DMS114 treated with DMSO at 0.1 percent for 48 hours (cell line): ENCODE results near the gene GPHN.

ENCODE experiments used
- DNase-seq: peaks from one replicate; lab custom pipeline; 2025; ENCODE audit not compliant: unreplicated experiment; lab: John Stamatoyannopoulos, UW

The GPHN gene

DNA sequence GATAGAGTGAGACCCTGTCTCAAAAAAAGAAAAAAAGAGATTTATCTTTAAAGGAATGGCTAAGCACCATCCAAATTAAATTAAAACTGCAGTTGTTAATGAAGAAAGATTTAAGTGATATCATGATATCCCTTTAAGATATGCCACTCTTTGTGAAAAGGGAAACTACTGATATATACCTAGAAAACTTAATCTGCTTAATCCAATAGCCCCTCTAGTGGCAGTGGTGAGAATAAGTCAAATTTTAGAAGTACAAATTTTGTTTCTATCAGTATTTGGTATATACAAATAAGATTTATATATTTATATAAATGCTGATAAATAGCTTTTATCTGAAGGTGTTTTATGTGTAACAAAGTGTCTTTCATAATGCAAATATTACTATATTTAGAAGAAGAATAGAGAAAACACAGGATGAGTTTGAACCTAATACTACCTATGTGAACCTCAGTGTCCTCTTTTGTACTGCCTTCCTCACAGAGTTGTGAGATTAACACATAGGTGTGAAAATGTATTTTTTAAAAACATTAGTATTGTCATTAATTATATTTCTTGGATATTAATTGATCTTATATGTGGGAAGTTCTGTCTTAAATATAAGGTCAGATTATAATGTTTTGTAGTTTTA is 629.9 kb downstream of the GPHN start:
- no peak for DNase-seq

DNA sequence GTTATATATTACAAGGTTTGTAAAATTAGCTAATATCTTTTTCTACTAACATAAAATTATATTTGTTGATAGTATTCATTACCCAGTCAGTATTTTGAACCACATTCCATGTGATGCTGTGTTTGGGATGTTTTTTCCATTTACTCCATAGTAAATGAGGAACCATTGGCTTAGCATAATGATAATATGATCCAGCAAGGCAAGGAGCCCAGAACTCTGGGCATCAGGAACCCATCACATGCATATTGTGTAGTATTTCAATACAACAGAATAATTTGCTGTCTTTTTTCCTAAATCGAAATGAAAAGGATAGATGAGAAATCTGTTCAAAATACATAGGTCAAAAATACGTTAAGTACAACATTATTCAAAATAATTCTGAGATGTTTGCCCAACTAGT is 632.6 kb downstream of the GPHN start:
- DNase-seq = no peak

DNA sequence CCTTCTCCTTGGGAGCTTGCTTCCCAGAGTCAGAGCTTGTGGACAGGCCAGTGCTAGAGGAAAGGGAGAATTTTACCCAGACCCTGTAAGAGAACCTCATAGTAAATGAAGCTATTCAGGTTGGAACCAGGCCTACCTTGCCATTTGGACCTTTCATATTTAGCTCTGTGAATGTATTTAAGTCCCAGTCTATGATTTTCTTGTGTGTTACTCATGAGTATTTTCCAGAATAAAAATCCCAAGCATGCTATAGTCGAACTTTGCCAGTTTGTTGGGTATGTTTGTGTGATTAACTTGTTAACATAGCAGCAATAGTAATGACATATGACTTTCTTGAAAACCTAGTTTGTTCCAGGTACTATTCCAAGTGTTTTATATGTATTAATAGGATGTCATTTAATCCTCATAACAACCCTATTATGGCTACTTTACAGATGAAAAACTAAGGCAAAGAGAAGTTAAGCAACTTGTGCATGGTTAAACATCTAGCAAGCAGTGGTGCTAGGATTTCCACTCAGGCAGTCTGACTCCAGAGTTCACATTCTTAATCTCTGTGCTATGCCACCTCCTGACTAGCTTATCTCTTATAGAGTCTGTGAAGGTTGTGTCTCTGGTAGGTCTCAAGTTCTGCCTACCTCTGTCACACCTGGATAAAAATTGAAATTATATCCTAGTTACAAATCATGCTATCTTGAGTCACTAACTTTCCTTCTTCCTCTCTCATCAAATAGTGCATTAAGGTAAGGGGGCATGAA is 633.4 kb downstream of the GPHN start:
- no peak for DNase-seq

DNA sequence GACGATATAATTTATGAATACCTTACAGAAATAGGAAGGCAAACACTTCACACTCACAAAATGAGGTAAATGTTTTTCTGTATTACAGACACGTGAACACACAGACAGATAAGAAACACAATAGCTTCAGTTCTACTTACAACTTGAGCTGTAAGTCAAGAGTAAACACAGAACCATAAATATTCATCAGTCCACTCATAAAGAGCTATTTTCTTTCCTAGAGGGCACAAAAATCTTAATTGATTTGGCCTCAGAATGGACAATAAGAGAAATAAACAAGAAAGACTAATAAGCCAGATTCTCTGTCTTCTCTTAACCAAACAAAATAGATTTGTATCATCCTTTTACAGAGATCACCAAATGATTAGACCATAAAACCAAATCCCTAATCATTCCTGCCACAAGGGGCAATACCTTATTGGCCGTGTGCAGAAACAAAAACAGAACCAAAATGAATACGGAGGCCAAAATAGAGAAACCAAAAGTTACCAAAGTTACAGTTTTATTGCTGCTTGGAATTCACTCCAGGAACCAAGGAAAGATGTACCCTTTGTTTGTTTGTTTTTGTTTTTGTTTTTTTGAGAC is 643.2 kb downstream of the GPHN start:
- no peak for DNase-seq

DNA sequence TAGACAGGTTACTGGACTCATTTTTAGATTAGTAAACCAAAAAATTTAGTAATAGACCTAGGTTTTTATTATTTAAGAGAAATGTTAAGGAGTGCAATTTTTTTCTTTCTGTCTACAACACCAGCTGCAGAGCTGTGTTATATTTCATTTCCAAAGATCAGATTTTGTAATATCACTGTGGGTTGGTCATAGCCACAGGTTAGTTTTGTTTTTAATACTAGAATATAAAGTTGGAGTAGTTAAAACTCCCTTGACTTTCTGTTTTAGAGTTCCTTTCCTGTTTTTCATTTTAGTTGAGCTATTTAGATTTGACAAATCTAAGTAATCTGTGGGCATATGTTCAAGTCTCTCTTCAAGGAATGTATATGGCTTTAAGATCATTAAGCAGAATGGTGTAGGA is 650.6 kb downstream of the GPHN start:
- DNase-seq = no peak

DNA sequence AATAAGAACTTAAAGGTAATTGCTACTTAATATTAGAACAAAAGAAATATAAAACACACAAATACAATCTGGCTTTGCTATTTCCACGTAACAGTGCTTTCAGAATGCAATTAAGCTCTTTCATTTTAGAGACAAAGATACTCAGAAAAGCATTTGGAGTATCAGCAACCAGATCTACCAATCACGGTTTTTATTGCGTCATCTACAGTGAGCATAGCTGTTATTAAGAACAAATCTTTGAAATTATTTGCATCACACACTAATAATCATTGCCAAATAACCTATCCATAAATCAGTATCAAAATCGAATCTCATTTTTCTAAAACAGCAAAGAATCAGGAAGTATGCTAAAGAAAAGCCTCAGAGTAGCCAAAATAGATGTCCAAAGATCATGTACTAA is 654.4 kb downstream of the GPHN start:
- no peak for DNase-seq

DNA sequence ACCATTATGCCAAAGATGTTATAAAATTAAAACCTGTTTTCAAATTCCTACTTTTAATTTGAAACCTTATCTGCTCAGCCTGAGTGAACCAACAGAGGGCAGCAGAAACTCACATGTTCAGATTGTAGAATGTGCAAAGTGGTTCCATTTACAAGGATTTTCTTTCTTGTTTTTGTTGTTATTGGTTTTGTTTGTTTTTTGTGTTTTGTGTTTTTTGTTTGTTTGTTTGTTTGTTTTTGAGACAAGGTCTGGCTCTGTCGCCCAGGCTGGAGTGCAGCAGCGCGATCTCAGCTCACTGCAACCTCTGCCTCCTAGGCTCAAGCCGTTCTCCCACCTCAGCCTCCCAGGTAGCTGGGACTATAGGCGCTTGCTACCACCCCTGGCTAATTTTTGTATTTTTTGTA is 658.5 kb downstream of the GPHN start:
- DNase-seq = peak; percentile 35

DNA sequence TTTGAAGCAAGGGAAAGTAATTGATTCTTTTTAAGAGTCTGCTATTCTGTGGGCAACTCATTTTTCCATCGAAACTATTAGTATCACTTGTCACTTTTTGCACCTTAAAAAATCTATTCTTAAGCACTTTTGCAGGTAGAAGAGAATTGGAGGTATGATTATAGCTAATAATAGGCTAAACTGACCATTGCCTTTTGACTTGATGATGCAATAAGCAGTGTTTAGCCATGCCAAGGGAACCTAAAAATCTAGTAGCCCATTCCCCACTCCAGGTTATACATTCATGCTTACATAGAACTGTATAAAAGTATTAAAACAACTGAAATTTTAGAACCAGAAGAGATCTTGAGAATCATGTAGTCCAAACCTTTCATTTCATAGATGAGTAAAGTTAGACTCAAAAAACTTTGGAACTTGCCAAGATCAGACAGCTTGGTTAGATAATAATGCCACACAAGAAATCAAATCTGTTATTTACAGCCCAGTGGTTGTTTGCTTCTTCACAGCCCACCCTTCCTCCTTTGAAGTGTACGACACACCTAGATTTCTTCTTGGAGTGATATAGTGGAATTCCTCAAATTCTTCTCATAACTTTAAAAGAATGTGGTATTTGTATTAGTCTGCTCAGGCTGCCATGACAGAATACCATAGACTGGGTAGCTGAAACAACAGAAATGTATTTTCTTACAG is 659.6 kb downstream of the GPHN start:
- DNase-seq = no peak

DNA sequence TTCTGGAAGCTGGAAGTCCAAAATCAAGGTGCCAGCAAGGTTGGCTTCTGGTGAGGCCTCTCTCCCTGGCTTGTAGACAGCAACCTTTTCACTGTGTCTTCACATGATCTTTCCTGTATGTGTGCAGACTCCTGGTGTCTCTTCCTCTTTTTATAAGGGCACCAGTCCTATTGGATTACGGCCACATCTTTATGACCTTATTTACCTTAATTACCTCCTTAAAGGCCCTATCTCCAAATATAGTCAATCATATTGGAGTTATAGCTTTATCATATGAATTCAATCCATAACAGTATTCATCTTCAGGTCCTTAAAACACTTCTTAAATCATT is 660.1 kb downstream of the GPHN start:
- DNase-seq = no peak

DNA sequence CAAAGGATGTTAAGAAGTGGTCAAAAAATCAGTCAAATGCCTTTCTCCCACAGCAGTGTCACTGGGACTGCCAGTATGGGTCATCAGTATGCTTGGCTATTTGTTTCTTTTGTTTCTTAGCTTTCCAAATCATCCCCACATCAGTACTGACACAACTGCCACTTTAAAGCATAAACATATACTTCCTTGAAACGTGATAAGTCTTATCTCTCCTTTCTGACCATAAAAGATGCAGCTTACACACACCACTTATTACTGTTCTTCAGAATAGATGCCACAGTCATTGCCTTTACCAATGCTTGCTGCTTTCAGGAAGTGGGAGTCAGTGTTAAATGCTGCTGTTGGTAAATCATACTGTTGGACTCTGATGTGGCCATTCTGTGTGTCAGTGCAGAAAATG is 662.7 kb downstream of the GPHN start:
- DNase-seq = no peak

DNA sequence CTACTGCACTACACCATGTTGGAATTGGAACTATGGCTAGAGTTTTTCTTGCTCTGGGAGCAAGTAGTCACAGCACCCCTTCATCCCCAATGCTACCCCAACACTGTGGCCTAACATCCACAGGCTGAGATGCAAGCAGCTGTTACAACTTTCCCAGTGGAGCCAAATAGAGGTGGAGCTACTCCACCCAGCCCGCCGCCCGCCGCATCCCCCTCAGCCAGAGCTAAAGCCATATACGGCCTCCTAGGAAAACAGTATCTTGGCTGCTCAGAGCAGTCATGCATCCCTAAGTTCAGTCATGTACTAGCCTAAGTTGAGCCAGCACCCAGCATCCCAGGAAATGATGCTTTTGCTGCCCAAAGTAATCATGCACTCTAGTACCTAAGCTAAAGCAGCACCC is 664.1 kb downstream of the GPHN start:
- DNase-seq = no peak

DNA sequence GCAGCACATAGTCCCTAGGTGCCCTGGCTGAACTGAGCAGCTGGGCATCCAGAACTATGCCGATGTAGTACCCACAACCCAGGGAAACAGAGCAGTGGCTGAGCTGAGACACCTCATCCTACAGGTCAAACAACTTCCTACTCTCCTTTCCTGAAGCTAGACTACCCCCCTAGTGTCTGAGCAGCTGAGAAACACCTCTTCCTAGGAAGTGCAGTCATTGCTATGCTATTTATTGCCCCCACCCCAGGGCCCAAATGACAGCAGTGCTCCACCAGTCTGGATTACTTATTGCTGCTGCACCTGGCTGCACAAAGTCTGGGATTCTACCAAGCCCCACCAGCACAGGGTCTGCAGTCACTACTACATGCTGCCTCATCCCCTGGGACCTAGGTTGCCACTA is 664.6 kb downstream of the GPHN start:
- no peak for DNase-seq

DNA sequence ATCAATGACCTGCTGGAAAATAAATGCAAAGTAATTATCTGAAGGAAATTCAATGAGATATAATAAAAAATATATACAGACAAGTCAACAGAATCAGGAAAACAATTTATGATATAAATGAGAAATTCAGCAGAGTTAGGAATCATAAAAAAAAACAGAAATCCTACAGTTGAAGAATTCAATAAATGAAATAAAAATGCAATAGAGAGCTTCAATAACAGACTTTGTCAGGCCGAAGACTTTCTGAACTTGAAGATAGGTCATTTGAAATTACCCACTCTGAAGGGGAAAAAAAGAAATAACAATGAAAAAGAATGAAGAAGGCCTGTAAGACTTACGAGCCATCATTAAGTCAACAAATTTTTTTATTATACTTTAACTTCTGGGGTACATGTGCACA is 665.8 kb downstream of the GPHN start:
- DNase-seq = no peak

DNA sequence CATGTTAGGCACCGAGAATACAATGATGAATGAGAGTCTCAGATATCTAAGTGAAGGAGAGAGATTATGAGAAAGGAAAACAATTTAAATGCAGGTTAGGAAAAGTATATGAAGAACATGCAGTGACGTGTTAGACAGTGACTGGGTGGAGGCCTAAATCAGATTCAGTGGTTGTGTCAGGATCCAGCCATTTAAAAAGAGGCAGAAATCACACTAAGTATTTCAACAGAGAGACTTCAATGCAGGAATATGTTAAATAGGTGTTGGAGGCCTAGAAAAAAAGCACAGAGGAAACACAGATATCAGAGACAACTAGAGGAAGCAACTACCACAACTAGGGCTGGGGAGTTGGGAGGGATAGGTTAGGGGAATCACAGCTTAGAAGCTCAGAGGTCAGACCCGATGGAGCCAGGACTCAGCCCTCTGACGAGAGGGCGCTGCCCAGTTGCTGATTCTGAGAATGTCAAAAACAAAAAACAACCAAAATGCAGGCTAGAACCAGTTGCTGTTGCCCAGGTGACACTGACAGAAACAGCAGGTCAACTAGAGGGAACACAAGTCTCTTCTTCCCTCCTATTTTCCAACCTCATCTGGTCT is 678.3 kb downstream of the GPHN start:
- no peak for DNase-seq

DNA sequence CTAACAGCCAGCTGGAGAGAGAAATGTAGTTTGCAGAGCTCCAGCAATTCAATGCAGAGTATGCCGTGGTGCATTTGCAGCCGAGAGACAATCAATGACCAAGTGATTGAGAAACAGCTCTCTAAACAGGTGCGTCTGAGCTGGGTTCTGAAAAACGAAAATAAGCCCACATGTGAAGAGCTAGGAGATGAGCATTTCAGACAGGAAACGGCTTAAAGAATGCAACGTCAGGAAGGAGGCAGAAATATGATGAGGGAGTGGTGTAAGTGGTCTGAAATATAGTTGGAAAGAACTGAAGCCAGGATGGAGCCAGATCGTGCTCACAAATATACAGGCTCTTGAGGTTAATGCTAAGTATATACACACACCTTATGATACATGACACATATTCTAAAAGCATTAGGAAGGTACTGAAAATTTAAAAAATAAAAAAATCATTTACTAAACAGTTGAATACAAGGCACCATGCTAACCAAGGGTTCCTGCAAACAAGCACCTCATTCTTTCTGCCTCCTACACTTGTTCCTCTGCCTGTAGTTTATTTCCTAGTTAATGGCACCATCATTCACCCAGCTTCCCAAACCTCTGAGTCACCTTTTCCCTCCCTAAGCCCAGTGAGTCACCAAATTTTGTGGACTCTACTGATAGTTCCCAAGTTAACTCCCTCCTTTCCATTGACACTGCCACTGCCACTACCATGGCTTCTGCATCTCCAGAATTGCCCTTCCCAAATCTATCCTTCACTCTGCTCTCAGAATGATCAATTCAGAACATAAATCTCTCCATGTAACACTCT is 679.0 kb downstream of the GPHN start:
- no peak for DNase-seq

DNA sequence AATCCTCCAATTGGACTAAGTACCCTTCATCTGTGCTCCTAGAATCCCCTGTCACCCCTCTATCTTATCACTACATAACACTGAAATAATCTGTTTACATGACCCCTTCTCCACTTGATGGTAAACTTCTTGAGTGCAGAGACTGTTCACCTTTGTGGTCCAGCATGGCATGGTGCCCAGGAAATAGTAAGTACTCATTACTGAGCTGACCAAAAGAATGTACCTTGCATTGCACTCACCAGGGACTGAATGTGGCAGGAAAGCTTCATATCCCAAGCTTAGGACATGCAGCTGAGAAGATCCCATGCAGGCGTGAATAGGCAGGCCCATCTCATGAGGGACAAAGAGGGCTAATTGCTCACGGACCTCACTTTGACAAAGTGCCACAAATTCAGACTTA is 679.9 kb downstream of the GPHN start:
- no peak for DNase-seq

DNA sequence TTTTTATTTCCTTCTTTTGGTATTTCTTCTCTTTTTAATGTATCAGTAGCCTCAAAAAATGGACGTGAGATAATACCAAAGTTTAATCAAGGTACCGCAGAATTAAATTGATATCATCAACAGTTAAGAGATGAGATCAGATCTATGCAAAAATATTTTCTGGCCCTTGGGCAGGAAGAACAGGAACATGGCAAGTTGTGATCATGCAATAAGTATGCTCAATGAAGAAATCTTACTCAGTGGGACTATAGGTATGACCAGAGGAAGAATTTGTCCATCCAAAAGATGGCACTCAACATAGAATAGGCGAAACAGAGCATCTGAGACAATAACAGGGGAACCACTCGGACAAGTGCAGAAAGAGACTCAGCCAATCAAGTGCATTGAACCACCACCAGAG is 680.4 kb downstream of the GPHN start:
- DNase-seq = no peak

DNA sequence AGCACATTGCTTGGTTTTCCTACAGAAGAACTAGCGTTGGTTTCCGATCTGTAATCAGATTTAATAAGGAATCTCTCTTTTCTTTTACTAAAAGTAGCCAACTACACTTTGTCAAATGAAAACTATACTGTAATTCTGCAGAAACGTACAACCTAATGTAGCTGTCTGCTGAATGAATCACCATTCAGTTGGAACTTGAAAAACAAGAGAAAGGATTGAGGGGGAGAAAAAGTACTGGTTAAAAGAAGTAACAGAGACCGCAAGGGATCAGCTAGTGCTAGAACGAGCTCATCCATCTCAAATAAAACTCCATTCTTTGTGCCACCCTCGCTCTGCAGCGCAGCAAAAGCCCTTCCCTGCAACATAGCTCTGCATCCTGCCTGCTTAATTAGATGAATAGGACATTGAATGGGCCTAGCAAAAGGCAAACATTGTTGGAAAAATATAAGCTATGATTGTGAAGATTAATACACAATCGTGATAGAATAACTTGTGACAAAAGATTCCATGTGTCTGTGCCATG is 683.9 kb downstream of the GPHN start:
- DNase-seq = no peak

DNA sequence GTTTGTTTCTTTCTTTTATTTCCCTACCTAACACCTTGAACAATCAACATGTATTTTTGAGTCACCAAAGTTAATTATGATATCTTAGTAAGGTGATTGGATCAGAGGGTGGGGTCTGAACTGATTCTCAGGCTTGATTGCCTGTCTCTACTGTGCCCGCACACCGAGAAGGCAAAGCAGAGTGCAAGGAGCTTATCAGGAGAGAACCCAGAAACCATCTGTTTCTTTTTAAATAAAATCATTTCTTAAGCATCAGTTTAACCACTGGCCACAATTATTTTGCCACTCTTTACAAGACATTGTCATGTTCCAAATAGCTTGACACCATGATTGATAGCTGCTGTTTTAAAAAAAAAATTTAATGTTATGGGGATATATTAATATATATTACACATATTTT is 684.4 kb downstream of the GPHN start:
- DNase-seq = no peak

DNA sequence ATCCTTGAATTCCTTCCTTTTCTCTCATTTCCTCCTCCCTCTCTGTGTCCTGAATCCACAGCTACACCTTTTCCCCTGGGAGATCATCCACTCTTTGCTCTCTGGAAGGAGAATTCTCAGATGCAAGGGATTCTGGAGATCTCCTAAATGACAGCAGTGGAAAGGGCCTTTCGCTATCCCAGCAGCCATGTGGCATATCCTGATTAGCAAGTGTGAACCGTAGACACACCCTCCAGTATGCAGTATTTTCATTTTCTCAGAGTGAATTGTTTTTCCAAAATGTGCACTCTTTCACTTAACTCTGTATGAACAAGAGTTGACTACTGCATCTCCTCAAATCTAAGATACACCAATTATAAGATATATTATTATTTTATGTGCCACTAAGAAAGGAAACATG is 687.3 kb downstream of the GPHN start:
- no peak for DNase-seq

DNA sequence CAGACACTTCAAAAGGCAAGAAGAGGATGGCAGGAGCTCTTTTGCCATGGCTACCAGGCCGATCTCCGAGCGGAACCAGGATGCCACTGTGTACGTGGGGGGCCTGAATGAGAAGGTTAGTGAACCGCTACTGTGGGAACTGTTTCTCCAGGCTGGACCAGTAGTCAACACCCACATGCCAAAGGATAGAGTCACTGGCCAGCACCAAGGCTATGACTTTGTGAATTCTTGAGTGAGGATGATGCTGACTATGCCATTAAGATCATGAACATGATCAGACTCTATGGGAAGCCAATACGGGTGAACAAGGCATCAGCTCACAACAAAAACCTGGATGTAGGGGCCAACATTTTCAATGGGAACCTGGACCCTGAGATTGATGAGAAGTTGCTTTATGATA is 691.1 kb downstream of the GPHN start:
- DNase-seq = no peak
